ENCODE measurements around the gene SQSTM1.

Gene SQSTM1

DNA sequence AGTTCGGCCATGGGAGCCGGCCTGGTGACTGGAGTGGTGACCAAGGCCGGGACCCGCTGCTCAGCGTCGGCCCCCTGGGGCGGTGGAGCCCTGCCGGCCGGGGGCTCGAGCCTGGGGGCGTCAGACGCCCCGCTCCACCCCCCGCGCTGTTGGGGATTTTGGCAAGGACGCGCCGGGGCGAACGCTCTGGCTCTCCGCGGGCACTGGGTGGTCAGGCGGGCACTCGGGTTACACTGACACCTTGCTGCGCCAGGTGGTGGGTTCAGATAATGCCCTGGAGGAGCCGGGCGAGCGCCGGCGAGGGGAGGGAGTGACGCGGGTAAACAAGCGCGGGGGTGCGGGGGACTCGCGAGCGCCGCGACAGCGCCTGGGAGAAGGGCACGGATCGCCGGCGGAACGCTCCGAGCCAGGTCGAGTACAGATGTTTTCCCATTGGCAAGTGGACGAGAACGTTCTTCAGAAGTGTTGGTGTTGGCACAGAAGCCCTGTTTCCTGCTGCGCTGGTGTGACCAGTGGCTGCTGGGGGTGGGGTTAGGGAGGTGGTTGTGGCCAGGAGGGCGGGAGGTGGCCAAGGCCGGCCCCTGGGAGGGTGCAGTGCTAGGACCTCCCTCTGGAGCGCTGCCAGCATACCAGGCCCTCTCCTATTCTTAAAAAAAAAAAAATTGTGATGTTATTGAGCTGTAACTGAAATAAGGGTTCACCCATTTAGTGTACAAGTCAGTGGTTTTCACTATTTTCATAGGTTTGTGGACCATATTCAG, 773 bp downstream of the SQSTM1 start:
- H3K27ac ChIP-seq, result peak overlapping the region; percentile 95
- ChIA-PET CTCF (interaction anchor here (0.6 to 0.7 kb wide), 3 partner anchors 58 to 549 kb away, joined by 3 to 6 read pairs (median 4); no protein-coding TSS in a partner anchor), POLR2A (ENCODE audit: low non-redundant PET) (interaction anchor here (0.7 to 0.8 kb wide), 3 partner anchors 9 to 25 kb away, joined by 3 to 4 read pairs (median 4); no protein-coding TSS in a partner anchor)
- TF ChIP-seq, protein P1, sequence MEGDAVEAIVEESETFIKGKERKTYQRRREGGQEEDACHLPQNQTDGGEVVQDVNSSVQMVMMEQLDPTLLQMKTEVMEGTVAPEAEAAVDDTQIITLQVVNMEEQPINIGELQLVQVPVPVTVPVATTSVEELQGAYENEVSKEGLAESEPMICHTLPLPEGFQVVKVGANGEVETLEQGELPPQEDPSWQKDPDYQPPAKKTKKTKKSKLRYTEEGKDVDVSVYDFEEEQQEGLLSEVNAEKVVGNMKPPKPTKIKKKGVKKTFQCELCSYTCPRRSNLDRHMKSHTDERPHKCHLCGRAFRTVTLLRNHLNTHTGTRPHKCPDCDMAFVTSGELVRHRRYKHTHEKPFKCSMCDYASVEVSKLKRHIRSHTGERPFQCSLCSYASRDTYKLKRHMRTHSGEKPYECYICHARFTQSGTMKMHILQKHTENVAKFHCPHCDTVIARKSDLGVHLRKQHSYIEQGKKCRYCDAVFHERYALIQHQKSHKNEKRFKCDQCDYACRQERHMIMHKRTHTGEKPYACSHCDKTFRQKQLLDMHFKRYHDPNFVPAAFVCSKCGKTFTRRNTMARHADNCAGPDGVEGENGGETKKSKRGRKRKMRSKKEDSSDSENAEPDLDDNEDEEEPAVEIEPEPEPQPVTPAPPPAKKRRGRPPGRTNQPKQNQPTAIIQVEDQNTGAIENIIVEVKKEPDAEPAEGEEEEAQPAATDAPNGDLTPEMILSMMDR (conservative IDR thresholded peaks at IDR 0.05; ENCODE audit: low read depth), result no peak
- DNase-seq (ENCODE audit: low spot score), result peak; percentile 97

DNA sequence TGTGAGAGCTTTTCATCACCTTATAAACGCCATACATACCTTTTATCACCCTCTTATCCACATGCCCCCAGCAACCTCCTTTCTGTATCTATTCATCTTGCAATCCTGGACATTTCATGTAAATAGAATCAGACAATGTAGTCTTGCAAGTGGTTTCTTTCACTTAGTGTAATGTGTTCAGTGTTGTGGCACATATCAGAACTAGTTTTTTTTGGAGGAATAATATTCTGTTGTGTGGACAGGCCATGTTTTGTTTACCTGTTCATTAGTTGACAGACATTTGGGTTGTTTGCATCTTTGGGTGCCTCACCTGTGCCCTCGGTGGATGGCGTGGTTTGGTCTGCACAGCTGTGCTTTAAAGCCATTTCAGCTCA, 1.3 kb downstream of the SQSTM1 start:
- CTCF ChIA-PET, result interaction anchor here (0.5 to 0.7 kb wide), 4 partner anchors 11 to 550 kb away, joined by 3 to 6 read pairs (median 4); no protein-coding TSS in a partner anchor
- TF ChIP-seq, protein P1 (conservative IDR thresholded peaks at IDR 0.05; ENCODE audit: low read depth), result no peak
- H3K27ac ChIP-seq, result peak overlapping the region; percentile 95
- DNase-seq (ENCODE audit: low spot score), result no peak
- POLR2A ChIA-PET (ENCODE audit: low non-redundant PET), result interaction anchor here (0.7 kb wide), 2 partner anchors 9 to 15 kb away, joined by 3 to 4 read pairs; no protein-coding TSS in a partner anchor

GRCh38 chr5:179822444-179822990, 1.8 kb downstream of the SQSTM1 start:
- TF ChIP-seq, protein P1 (conservative IDR thresholded peaks at IDR 0.05; ENCODE audit: low read depth), result no peak
- peak overlapping the region; percentile 66 for H3K27ac ChIP-seq
- DNase-seq (ENCODE audit: low spot score), result no peak
- ChIA-PET CTCF (interaction anchor here (0.5 to 1.0 kb wide), 5 partner anchors 10 to 550 kb away, joined by 3 to 6 read pairs (median 3); no protein-coding TSS in a partner anchor), POLR2A (ENCODE audit: low non-redundant PET) (interaction anchor here (0.7 kb wide), 2 partner anchors 8 to 15 kb away, joined by 3 to 4 read pairs; no protein-coding TSS in a partner anchor)

DNA sequence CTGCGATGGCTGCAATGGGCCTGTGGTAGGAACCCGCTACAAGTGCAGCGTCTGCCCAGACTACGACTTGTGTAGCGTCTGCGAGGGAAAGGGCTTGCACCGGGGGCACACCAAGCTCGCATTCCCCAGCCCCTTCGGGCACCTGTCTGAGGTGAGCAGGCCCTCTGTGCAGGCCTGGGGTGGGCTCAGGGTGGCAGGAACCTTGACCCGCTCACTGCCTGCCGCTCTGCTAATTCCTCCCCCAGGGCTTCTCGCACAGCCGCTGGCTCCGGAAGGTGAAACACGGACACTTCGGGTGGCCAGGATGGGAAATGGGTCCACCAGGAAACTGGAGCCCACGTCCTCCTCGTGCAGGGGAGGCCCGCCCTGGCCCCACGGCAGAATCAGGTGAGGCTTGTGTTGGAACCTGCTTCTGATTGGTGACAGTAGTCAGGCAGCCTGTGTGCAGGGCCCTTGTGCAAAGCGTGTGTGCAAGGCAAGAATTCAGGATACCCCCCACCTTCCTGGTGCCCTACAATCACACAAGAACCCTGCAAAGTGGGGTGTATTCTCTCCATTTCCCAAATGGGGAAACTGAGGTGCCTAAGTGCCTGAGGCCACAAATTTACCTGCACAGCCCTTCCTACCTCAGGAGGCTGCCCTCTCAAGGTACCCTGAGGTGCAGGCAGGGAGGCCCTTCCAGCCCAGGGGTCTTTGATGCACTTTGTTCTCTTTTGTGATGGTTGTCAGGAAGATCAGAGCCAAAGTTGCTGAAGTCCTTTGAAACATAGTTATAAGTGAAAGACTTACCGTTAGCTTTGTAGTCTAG, 3.4 kb downstream of the SQSTM1 start:
- no peak for DNase-seq (ENCODE audit: low spot score)
- H3K27ac ChIP-seq, result peak overlapping the region; percentile 66
- POLR2A ChIA-PET (ENCODE audit: low non-redundant PET), result no interaction called here

DNA sequence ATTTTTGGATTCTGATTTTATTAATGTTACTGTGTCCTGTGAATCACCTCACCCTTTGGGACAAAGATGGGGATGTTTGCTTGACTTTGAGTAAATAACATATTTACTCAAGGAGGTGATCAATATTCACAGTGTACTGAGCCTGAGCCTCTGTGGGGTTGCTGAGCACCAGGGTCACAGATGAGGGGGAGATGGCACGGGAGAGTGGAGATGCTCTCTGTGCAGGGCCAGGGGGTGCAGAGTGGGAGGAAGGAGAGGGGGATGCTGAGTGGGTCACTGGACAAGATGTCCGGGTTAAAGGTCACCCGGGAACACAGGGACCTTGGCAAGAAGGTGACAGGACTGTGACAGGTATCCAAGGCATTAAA, 4.0 kb downstream of the SQSTM1 start:
- CTCF ChIA-PET, result no interaction called here

More for the DNA sequence above, 3.4 kb downstream of the SQSTM1 start:
- CTCF ChIA-PET, result no interaction called here
- TF ChIP-seq, protein P1 (conservative IDR thresholded peaks at IDR 0.05; ENCODE audit: low read depth), result no peak

More for the DNA sequence above, 4.0 kb downstream of the SQSTM1 start:
- DNase-seq (ENCODE audit: low spot score), result no peak
- POLR2A ChIA-PET (ENCODE audit: low non-redundant PET), result no interaction called here
- TF ChIP-seq, protein P1 (conservative IDR thresholded peaks at IDR 0.05; ENCODE audit: low read depth), result no peak
- peak overlapping the region; percentile 66 for H3K27ac ChIP-seq
